GM19025 (cell line): ENCODE measurements around the gene MRPL49.
A peak's percentile ranks its signal among the peaks of the same experiment; 100 is the strongest.
"Not testable (repeated sequence)": the region's sequence is repeated elsewhere in the genome, so short reads cannot be mapped to it uniquely, and the experiment has no call there.

ENCODE experiments used
- ATAC-seq: cut with Tn5 transposase; IDR thresholded peaks from one replicate; pipeline ENCODE4 v1.9.1; 2021; ENCODE audit warnings: mild to moderate bottlenecking, low read depth, moderate library complexity; ENCODE audit not compliant: unreplicated experiment

The MRPL49 gene

GRCh38 chr11:65132238-65132987 lies 10.3 kb downstream of the MRPL49 start:
- ATAC-seq = peak; percentile 29

- ATAC-seq = no peak
Observed at GRCh38 chr11:65132988-65133700, 11.0 kb downstream of the MRPL49 start.

- no peak for ATAC-seq
Observed at GRCh38 chr11:65133724-65134123, 11.6 kb downstream of the MRPL49 start.

GRCh38 chr11:65134240-65134951 lies 12.3 kb downstream of the MRPL49 start, which contains the start of gene SYVN1:
Gene SYVN1 (minus strand): TSS chr11:65134519. CDS start chr11:65133601, 918 bp downstream.
- ATAC-seq = peak; percentile 59

GRCh38 chr11:65134952-65135632 lies 13.0 kb downstream of the MRPL49 start:
- peak; percentile 59 for ATAC-seq

GRCh38 chr11:65135633-65136145 lies 13.6 kb downstream of the MRPL49 start:
- ATAC-seq = no peak

- no peak for ATAC-seq
Observed at GRCh38 chr11:65136515-65137096, 14.5 kb downstream of the MRPL49 start.

GRCh38 chr11:65141896-65142494 lies 19.9 kb downstream of the MRPL49 start:
- no peak for ATAC-seq

- ATAC-seq = no peak
Observed at GRCh38 chr11:65147352-65148075, 25.4 kb downstream of the MRPL49 start.

- no peak for ATAC-seq
Observed at GRCh38 chr11:65148657-65149056, 26.5 kb downstream of the MRPL49 start.

- ATAC-seq = not testable (repeated sequence)
Observed at GRCh38 chr11:65150131-65150508, 28.0 kb downstream of the MRPL49 start.

- no peak for ATAC-seq
Observed at GRCh38 chr11:65150509-65151299, 28.6 kb downstream of the MRPL49 start.

GRCh38 chr11:65151331-65151899 lies 29.3 kb downstream of the MRPL49 start:
- ATAC-seq = no peak

GRCh38 chr11:65152122-65152521 lies 30.0 kb downstream of the MRPL49 start:
- ATAC-seq = no peak

- ATAC-seq = no peak
Observed at GRCh38 chr11:65156256-65156655, 34.1 kb downstream of the MRPL49 start.

GRCh38 chr11:65156926-65157325 lies 34.8 kb downstream of the MRPL49 start:
- no peak for ATAC-seq

GRCh38 chr11:65157336-65157735 lies 35.2 kb downstream of the MRPL49 start:
- ATAC-seq = no peak

- ATAC-seq = no peak
Observed at GRCh38 chr11:65159012-65159411, 36.9 kb downstream of the MRPL49 start.
